SU-DHL-6 (cell line): ENCODE data around the gene ADGRD1.

Experiments used
- H2AFZ ChIP-seq: fragments of 200-600 bp; sonication (generic); 2 replicates; pipeline ENCODE4 v1.6.1; 2014; ENCODE audit warnings: low read depth, mild to moderate bottlenecking, moderate library complexity, mixed read lengths, antibody characterized with exemption, low read length; ENCODE audit not compliant: severe bottlenecking
- H3F3A ChIP-seq: fragments of 200-600 bp; shearing (Covaris generic); 2 replicates; pipeline ENCODE4 v1.6.0; 2016; ENCODE audit warnings: antibody characterized with exemption, mild to moderate bottlenecking; ENCODE audit not compliant: insufficient read depth
- H3K27ac ChIP-seq: fragments of 200-600 bp; sonication (generic); 2 replicates; pipeline ENCODE4 v1.5.1; 2016; ENCODE audit warnings: low read depth, mild to moderate bottlenecking, low read length, moderate library complexity, mixed read lengths
- H3K27me3 ChIP-seq: fragments of 200-600 bp; sonication (generic), shearing (Covaris generic); 2 replicates; pipeline ENCODE4 v1.6.0; 2014; ENCODE audit warnings: mild to moderate bottlenecking, low read length
- H3K36me3 ChIP-seq: fragments of 200-600 bp; sonication (generic); 2 replicates; pipeline ENCODE4 v1.6.1; 2014; ENCODE audit warnings: mild to moderate bottlenecking, low read length, mixed read lengths
- H3K4me2 ChIP-seq: fragments of 300-600, 200-600 bp; shearing (Covaris generic), sonication (generic); 2 replicates; pipeline ENCODE4 v1.6.0; 2014; ENCODE audit warnings: low read length, low read depth, mild to moderate bottlenecking; ENCODE audit not compliant: poor library complexity, severe bottlenecking
- H3K4me3 ChIP-seq: fragments of 200-600 bp; sonication (generic); 2 replicates; pipeline ENCODE4 v1.5.1; 2014; ENCODE audit warnings: antibody characterized with exemption, low read length, mild to moderate bottlenecking, mixed read lengths; ENCODE audit not compliant: insufficient read depth, poor library complexity, severe bottlenecking
- H3K79me2 ChIP-seq: fragments of 200-600 bp; sonication (generic); 2 replicates; pipeline ENCODE4 v1.6.1; 2014; ENCODE audit warnings: mild to moderate bottlenecking, low read length, moderate library complexity; ENCODE audit not compliant: insufficient read depth
- H3K9ac ChIP-seq: fragments of 200-600 bp; sonication (generic); 2 replicates; pipeline ENCODE4 v1.7.0; 2014; ENCODE audit warnings: mild to moderate bottlenecking, low read length
- H3K9me2 ChIP-seq: fragments of 200-600 bp; sonication (generic); replicated peaks from 2 replicates; pipeline ENCODE4 v1.6.1; 2014; ENCODE audit warnings: low read length; ENCODE audit not compliant: insufficient read depth
- H3K9me3 ChIP-seq: fragments of 200-600 bp; sonication (generic); 2 replicates; pipeline ENCODE4 v1.6.1; 2014; ENCODE audit warnings: low read length, mixed read lengths; ENCODE audit not compliant: insufficient read depth
- H4K20me1 ChIP-seq: fragments of 200-600 bp; sonication (generic); 2 replicates; pipeline ENCODE4 v1.6.1; 2014; ENCODE audit warnings: low read depth, mild to moderate bottlenecking, antibody characterized with exemption, low read length, moderate library complexity, mixed read lengths
- CTCF ChIP-seq: fragments of 200-600 bp; sonication (generic); IDR thresholded peaks from one replicate; pipeline ENCODE4 v1.5.1; 2017; ENCODE audit warnings: antibody characterized with exemption, mild to moderate bottlenecking, low read length, moderate library complexity; ENCODE audit not compliant: insufficient read depth, poor library complexity, severe bottlenecking
- EZH2phosphoT487 ChIP-seq: fragments of 200-600 bp; sonication (generic), shearing (Covaris generic); conservative IDR thresholded peaks from 2 replicates; pipeline ENCODE4 v1.6.1; 2018; ENCODE audit warnings: mild to moderate bottlenecking, antibody characterized with exemption, low read length, moderate library complexity, mixed read lengths

The ADGRD1 gene

GRCh38 chr12:131044136-131044535 lies 90.4 kb downstream of the ADGRD1 start:
- Histone ChIP-seq H3K27ac (no peak overlapping the region), H3K4me3 (no peak overlapping the region), H3K36me3 (no peaks in the 10 kb centered on the region), H3K9ac (no peak overlapping the region), H2AFZ (no peak overlapping the region), H4K20me1 (no peaks in the 10 kb centered on the region), H3K9me3 (no peaks in the 10 kb centered on the region), H3K9me2 (no peaks in the 10 kb centered on the region), H3K27me3 (no peaks in the 10 kb centered on the region), H3K4me2 (no peak overlapping the region), H3K79me2 (no peaks in the 10 kb centered on the region), H3F3A (no peaks in the 10 kb centered on the region)
- TF ChIP-seq EZH2phosphoT487 (no peak), CTCF (no peak)

GRCh38 chr12:131044760-131045381 lies 91.2 kb downstream of the ADGRD1 start:
- Histone ChIP-seq H3K27me3 (no peaks in the 10 kb centered on the region), H3K9me3 (no peaks in the 10 kb centered on the region), H3K27ac (no peak overlapping the region), H3K36me3 (no peaks in the 10 kb centered on the region), H3K4me2 (no peak overlapping the region), H3K9me2 (no peaks in the 10 kb centered on the region), H3K4me3 (no peak overlapping the region), H3F3A (no peaks in the 10 kb centered on the region), H3K79me2 (no peaks in the 10 kb centered on the region), H3K9ac (no peak overlapping the region), H4K20me1 (no peaks in the 10 kb centered on the region), H2AFZ (no peak overlapping the region)
- TF ChIP-seq CTCF (no peak), EZH2phosphoT487 (no peak)

- Histone ChIP-seq H3K27ac (no peak overlapping the region), H3K27me3 (no peaks in the 10 kb centered on the region), H2AFZ (no peak overlapping the region), H4K20me1 (no peaks in the 10 kb centered on the region), H3K9ac (no peak overlapping the region), H3K9me2 (no peaks in the 10 kb centered on the region), H3F3A (no peaks in the 10 kb centered on the region), H3K4me3 (no peak overlapping the region), H3K79me2 (no peaks in the 10 kb centered on the region), H3K9me3 (no peaks in the 10 kb centered on the region), H3K36me3 (no peaks in the 10 kb centered on the region), H3K4me2 (no peak overlapping the region)
- TF ChIP-seq EZH2phosphoT487 (no peak), CTCF (no peak)
Observed at GRCh38 chr12:131045705-131046460, 92.2 kb downstream of the ADGRD1 start.
